ENCODE data around the gene MPP1.

- TF ChIP-seq CTCF (IDR thresholded peaks at IDR 0.05) (no peak), POLR2A (IDR thresholded peaks at IDR 0.05) (no peak)
Observed at GRCh38 chrX:154791939-154792338, 13.3 kb downstream of the MPP1 start.
